NK-92 (cell line): ENCODE results near the gene RALGPS2.

Experiments
- DNase-seq: peaks from one replicate; lab custom pipeline; 2025; ENCODE audit not compliant: unreplicated experiment; lab: John Stamatoyannopoulos, UW

RALGPS2 gene

GRCh38 chr1:178916448-178917174, 191.6 kb downstream of the RALGPS2 start:
- no peak for DNase-seq

GRCh38 chr1:178918308-178918707, 193.3 kb downstream of the RALGPS2 start:
- DNase-seq: no peak

- DNase-seq: no peak
Observed at GRCh38 chr1:178918955-178919354, 193.9 kb downstream of the RALGPS2 start.

- no peak for DNase-seq
Observed at GRCh38 chr1:178919581-178919980, 194.5 kb downstream of the RALGPS2 start.

GRCh38 chr1:178921499-178921898, 196.5 kb downstream of the RALGPS2 start:
- DNase-seq: no peak

- no peak for DNase-seq
Observed at GRCh38 chr1:178923512-178923911, 198.5 kb downstream of the RALGPS2 start.

GRCh38 chr1:178926046-178926445, 201.0 kb downstream of the RALGPS2 start:
- DNase-seq: no peak

GRCh38 chr1:178927003-178927402, 202.0 kb downstream of the RALGPS2 start:
- no peak for DNase-seq

GRCh38 chr1:178928041-178928440, 203.0 kb downstream of the RALGPS2 start:
- DNase-seq: no peak

- DNase-seq: no peak
Observed at GRCh38 chr1:178928976-178929375, 203.9 kb downstream of the RALGPS2 start.

- DNase-seq: no peak
Observed at GRCh38 chr1:178931858-178932551, 207.0 kb downstream of the RALGPS2 start.

- no peak for DNase-seq
Observed at GRCh38 chr1:178932552-178932906, 207.5 kb downstream of the RALGPS2 start.

- DNase-seq: no peak
Observed at GRCh38 chr1:178933105-178933561, 208.1 kb downstream of the RALGPS2 start.

- no peak for DNase-seq
Observed at GRCh38 chr1:178933709-178934490, 208.9 kb downstream of the RALGPS2 start.

GRCh38 chr1:178934546-178934945, 209.5 kb downstream of the RALGPS2 start:
- no peak for DNase-seq

GRCh38 chr1:178935610-178936009, 210.6 kb downstream of the RALGPS2 start:
- DNase-seq: no peak

- no peak for DNase-seq
Observed at GRCh38 chr1:178937695-178938094, 212.7 kb downstream of the RALGPS2 start.

GRCh38 chr1:178938101-178938958, 213.3 kb downstream of the RALGPS2 start:
- DNase-seq: no peak

- DNase-seq: no peak
Observed at GRCh38 chr1:178938959-178939317, 213.9 kb downstream of the RALGPS2 start.

- no peak for DNase-seq
Observed at GRCh38 chr1:178939338-178940067, 214.5 kb downstream of the RALGPS2 start.
